SK-N-SH treated with all-trans-retinoic acid at 6 μM for 48 hours (cell line): ENCODE results near the gene LRRC37A3.
"Not testable (repeated sequence)": the region's sequence is repeated elsewhere in the genome, so short reads cannot be mapped to it uniquely, and the experiment has no call there.

Experiments
- ARNTL ChIP-seq: fragments of 450-650 bp; formaldehyde crosslinking; IDR thresholded peaks from 2 replicates; pipeline ENCODE4 v1.5.0; 2020; ENCODE audit warnings: low read depth, mild to moderate bottlenecking, moderate library complexity, borderline replicate concordance
- BACH2 ChIP-seq: fragments of 250-450 bp; sonication (Bioruptor Pico); IDR thresholded peaks from 2 replicates; pipeline ENCODE4 v1.9.0; 2021; ENCODE audit warnings: mild to moderate bottlenecking, borderline replicate concordance
- CSDC2 ChIP-seq: fragments of 250-450 bp; sonication (Bioruptor Pico); IDR thresholded peaks from 2 replicates; pipeline ENCODE4 v1.5.0; 2020; ENCODE audit warnings: mild to moderate bottlenecking, moderate library complexity
- OSR1 ChIP-seq: fragments of 250-450 bp; sonication (Bioruptor Pico); IDR thresholded peaks from 2 replicates; pipeline ENCODE4 v1.8.0; 2022; ENCODE audit warnings: moderate library complexity, mild to moderate bottlenecking, inconsistent platforms
- RARB ChIP-seq: fragments of 250-450 bp; sonication (Bioruptor Pico); IDR thresholded peaks from 2 replicates; pipeline ENCODE4 v1.8.0; 2021; ENCODE audit warnings: mild to moderate bottlenecking, moderate library complexity
- TOX ChIP-seq: fragments of 250-450 bp; sonication (Bioruptor Pico); IDR thresholded peaks from 2 replicates; pipeline ENCODE4 v1.8.0; 2021; ENCODE audit warnings: mild to moderate bottlenecking, moderate library complexity, borderline replicate concordance
- ZFP3 ChIP-seq: fragments of 250-450 bp; sonication (Bioruptor Pico); IDR thresholded peaks from 2 replicates; pipeline ENCODE4 v1.5.0; 2020; ENCODE audit warnings: mild to moderate bottlenecking, moderate library complexity
- ZFP30 ChIP-seq: fragments of 450-650 bp; formaldehyde crosslinking; IDR thresholded peaks from 2 replicates; pipeline ENCODE4 v1.5.0; 2022; ENCODE audit warnings: mild to moderate bottlenecking, moderate library complexity
- TF ChIP-seq, protein P1 (sequence below): fragments of 250-450 bp; sonication (Bioruptor Pico); IDR thresholded peaks from 2 replicates; pipeline ENCODE4 v1.8.0; 2021; ENCODE audit warnings: low read depth, mild to moderate bottlenecking, moderate library complexity, borderline replicate concordance
- TF ChIP-seq, protein P2 (sequence below): fragments of 250-450 bp; sonication (Bioruptor Pico); IDR thresholded peaks from 2 replicates; pipeline ENCODE4 v1.8.0; 2020; ENCODE audit warnings: mild to moderate bottlenecking, moderate library complexity, borderline replicate concordance

- TF ChIP-seq ARNTL (CRISPR knock-in tag); RARB (CRISPR knock-in tag); BACH2 (CRISPR knock-in tag); ZFP30; OSR1; CSDC2 (CRISPR knock-in tag); ZFP3 (CRISPR knock-in tag); TOX (CRISPR knock-in tag): not testable (repeated sequence)
- TF ChIP-seq, protein P1, sequence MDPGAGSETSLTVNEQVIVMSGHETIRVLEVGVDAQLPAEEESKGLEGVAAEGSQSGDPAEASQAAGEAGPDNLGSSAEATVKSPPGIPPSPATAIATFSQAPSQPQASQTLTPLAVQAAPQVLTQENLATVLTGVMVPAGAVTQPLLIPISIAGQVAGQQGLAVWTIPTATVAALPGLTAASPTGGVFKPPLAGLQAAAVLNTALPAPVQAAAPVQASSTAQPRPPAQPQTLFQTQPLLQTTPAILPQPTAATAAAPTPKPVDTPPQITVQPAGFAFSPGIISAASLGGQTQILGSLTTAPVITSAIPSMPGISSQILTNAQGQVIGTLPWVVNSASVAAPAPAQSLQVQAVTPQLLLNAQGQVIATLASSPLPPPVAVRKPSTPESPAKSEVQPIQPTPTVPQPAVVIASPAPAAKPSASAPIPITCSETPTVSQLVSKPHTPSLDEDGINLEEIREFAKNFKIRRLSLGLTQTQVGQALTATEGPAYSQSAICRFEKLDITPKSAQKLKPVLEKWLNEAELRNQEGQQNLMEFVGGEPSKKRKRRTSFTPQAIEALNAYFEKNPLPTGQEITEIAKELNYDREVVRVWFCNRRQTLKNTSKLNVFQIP = not testable (repeated sequence)
- TF ChIP-seq, protein P2, sequence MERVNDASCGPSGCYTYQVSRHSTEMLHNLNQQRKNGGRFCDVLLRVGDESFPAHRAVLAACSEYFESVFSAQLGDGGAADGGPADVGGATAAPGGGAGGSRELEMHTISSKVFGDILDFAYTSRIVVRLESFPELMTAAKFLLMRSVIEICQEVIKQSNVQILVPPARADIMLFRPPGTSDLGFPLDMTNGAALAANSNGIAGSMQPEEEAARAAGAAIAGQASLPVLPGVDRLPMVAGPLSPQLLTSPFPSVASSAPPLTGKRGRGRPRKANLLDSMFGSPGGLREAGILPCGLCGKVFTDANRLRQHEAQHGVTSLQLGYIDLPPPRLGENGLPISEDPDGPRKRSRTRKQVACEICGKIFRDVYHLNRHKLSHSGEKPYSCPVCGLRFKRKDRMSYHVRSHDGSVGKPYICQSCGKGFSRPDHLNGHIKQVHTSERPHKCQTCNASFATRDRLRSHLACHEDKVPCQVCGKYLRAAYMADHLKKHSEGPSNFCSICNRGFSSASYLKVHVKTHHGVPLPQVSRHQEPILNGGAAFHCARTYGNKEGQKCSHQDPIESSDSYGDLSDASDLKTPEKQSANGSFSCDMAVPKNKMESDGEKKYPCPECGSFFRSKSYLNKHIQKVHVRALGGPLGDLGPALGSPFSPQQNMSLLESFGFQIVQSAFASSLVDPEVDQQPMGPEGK (CRISPR knock-in tag) = not testable (repeated sequence)
Measured at GRCh38 chr17:64904069-64904468, 15.2 kb downstream of the LRRC37A3 start.
